MCF 10A (cell line): ENCODE data around the gene TMEM135. TPM values are rescaled to one million over a fixed set of nuclear protein-coding genes. Genes with fewer than 3 reads are reported as not detected.
A peak's percentile ranks its signal among the peaks of the same experiment; 100 is the strongest.

Experiments
- BruUV-seq: library from RNA; stranded (reverse); fragments of 400-500 nt; replicated peaks from 2 replicates; lab custom pipeline; 2021; lab: Mats Ljungman, UMichigan
- CTCF ChIA-PET: fragments of 300-600 bp; sonication (Branson Sonifier 250); formaldehyde crosslinking; extraction: SDS; loops from one replicate; lab custom pipeline; 2021; ENCODE audit warnings: antibody characterized with exemption, inconsistent platforms; lab: Yijun Ruan, JAX
- POLR2A ChIA-PET: fragments of 300-600, 350-650 bp; sonication (Branson Sonifier 250); formaldehyde crosslinking; extraction: SDS; loops from one replicate; lab custom pipeline; 2020; ENCODE audit warnings: antibody characterized with exemption, inconsistent platforms; lab: Yijun Ruan, JAX
- DNase-seq: peaks from one replicate; pipeline ENCODE4 v3.0.0-alpha.2; 2018; ENCODE audit not compliant: unreplicated experiment
- H3K27ac Mint-ChIP-seq: one replicate; pipeline ENCODE4 v1.8.0; 2022; ENCODE audit warnings: mild to moderate bottlenecking, low read depth, mixed read lengths; ENCODE audit not compliant: unreplicated experiment
- H3K27me3 Mint-ChIP-seq: one replicate; pipeline ENCODE4 v1.8.0; 2022; ENCODE audit warnings: mixed read lengths; ENCODE audit not compliant: insufficient read depth, unreplicated experiment
- H3K36me3 Mint-ChIP-seq: one replicate; pipeline ENCODE4 v1.8.0; 2022; ENCODE audit warnings: mild to moderate bottlenecking, moderate library complexity, mixed read lengths; ENCODE audit not compliant: insufficient read depth, unreplicated experiment
- H3K4me1 Mint-ChIP-seq: one replicate; pipeline ENCODE4 v1.8.0; 2022; ENCODE audit warnings: mixed read lengths; ENCODE audit not compliant: insufficient read depth, unreplicated experiment
- H3K4me3 Mint-ChIP-seq: one replicate; pipeline ENCODE4 v1.8.0; 2022; ENCODE audit warnings: mild to moderate bottlenecking, moderate library complexity, mixed read lengths; ENCODE audit not compliant: unreplicated experiment
- H3K9me3 Mint-ChIP-seq: one replicate; pipeline ENCODE4 v1.8.0; 2022; ENCODE audit warnings: mixed read lengths; ENCODE audit not compliant: unreplicated experiment
- intact Hi-C: fragments of 100-400 bp; cut with micrococcal nuclease; formaldehyde crosslinking; loops from 2 replicates; pipeline ENCODE4 v1.14.1; 2022
- total RNA-seq: library from RNA; stranded (reverse); gene quantifications from 2 replicates; pipeline ENCODE4 v1.2.3, GENCODE V29; 2022
- TF ChIP-seq, protein P1 (sequence below): fragments of 200-600 bp; IDR thresholded peaks from one replicate; pipeline ENCODE4 v1.8.0; 2022; ENCODE audit warnings: antibody characterized with exemption, mild to moderate bottlenecking; ENCODE audit not compliant: unreplicated experiment

The TMEM135 gene
- total RNA-seq, 1 experiment from 2014 or later = 10.7 TPM

GRCh38 chr11:87351676-87352075, 313.9 kb downstream of the TMEM135 start:
- no TSS peak for BruUV-seq
- POLR2A ChIA-PET = no interaction called here
- CTCF ChIA-PET = interaction anchor here (0.6 to 6.0 kb wide), 19 partner anchors 10 to 1535 kb away, joined by 3 to 178 read pairs (median 5); no protein-coding TSS in a partner anchor
- no peak for DNase-seq
- no peak overlapping the region for H3K27ac Mint-ChIP-seq
- H3K36me3 Mint-ChIP-seq = no peaks in the 10 kb centered on the region
- intact Hi-C loops = loop anchor here (2.0 to 10.0 kb wide), 5 partner anchors 371 to 1535 kb away; no protein-coding TSS in a partner anchor
- TF ChIP-seq, protein P1, sequence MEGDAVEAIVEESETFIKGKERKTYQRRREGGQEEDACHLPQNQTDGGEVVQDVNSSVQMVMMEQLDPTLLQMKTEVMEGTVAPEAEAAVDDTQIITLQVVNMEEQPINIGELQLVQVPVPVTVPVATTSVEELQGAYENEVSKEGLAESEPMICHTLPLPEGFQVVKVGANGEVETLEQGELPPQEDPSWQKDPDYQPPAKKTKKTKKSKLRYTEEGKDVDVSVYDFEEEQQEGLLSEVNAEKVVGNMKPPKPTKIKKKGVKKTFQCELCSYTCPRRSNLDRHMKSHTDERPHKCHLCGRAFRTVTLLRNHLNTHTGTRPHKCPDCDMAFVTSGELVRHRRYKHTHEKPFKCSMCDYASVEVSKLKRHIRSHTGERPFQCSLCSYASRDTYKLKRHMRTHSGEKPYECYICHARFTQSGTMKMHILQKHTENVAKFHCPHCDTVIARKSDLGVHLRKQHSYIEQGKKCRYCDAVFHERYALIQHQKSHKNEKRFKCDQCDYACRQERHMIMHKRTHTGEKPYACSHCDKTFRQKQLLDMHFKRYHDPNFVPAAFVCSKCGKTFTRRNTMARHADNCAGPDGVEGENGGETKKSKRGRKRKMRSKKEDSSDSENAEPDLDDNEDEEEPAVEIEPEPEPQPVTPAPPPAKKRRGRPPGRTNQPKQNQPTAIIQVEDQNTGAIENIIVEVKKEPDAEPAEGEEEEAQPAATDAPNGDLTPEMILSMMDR = no peak
- H3K4me3 Mint-ChIP-seq = no peak overlapping the region
- no peaks in the 10 kb centered on the region for H3K27me3 Mint-ChIP-seq
- peaks cover 6% of the 10 kb centered on the region for H3K4me1 Mint-ChIP-seq
- no peaks in the 10 kb centered on the region for H3K9me3 Mint-ChIP-seq

DNA sequence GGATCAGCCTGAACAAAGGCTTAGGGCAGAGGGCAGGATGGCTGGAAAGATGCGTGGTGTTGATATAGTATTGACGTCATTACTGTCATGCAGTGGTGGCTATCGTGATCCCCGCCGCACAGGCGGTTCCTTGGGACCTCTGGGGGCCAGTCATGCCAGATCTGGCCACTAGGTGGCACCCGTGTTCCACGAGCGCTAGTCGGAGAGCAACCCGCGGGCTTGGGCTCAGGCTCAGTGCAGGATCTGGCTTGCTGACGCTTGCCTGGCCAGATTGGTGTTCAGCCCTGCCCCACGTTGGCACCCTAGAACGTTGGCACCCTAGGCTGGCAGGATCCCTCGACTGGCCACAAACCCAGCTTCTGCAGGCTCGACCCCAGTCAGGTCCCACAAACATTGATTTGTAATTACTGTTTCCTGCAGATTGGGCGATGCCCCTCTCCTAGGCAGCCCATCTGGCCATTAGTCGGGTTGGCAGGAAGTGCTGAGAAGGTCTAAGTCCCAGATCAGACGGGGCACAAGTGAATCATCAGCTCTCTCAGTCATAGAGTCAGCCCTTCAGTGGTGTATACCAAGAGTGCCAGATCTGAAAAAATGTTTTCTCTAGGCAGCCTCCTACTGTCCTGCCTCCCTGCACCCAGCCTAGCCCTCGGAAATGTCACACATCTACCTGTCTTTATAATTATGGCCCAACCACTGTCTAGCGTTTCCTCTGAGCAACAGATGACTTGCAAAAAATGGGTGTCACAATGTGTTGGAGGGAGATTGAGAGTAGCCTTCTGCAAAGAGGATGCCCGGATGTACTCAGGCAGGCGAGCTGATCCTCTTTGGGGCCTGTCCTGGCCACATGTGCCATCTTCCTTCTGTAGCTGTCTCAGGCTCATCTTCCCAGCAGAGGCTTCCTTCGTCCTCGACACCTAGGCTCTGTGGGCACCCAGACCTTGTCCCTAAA, 315.3 kb downstream of the TMEM135 start:
- H3K4me3 Mint-ChIP-seq = no peak overlapping the region
- no TSS peak for BruUV-seq
- no peaks in the 10 kb centered on the region for H3K36me3 Mint-ChIP-seq
- TF ChIP-seq, protein P1 = peak; percentile 98
- no peaks in the 10 kb centered on the region for H3K27me3 Mint-ChIP-seq
- no peaks in the 10 kb centered on the region for H3K9me3 Mint-ChIP-seq
- intact Hi-C loops = loop anchor here (1.0 to 10.0 kb wide), 8 partner anchors 68 to 1534 kb away; no protein-coding TSS in a partner anchor
- no peak overlapping the region for H3K27ac Mint-ChIP-seq
- peaks cover 6% of the 10 kb centered on the region for H3K4me1 Mint-ChIP-seq
- ChIA-PET POLR2A (interaction anchor here (0.5 to 1.2 kb wide), 2 partner anchors 202 to 345 kb away, joined by 5 read pairs; no protein-coding TSS in a partner anchor), CTCF (interaction anchor here (0.5 to 6.0 kb wide), 53 partner anchors 9 to 1759 kb away, joined by 3 to 178 read pairs (median 4); no protein-coding TSS in a partner anchor)
- peak; percentile 79 for DNase-seq

DNA sequence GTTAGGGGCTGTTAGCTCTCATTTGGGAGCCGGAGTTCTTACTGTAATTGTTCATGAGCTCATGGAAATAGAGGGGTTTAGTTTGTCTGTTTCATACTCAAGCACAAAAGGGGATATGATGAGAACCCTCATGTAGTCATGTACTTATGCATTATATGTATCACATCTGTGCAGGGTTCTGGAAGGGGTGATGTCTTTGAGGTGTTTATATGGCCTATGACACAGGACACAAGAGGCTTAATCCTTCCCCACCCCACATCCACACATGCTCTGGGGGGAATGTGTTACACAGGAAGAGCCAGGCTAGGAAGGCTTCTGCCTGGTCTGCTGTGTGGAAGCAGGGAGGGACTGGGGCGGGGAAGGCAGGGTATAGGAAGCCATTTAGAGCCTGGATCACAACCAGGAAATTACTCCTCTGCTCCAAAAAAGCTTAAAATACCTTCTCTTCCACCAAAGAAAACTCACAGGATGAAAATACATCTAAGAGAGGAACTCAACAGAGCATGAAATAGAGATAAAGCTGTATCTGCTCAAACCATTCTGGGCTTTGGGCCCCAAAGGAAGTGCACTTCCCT, 316.1 kb downstream of the TMEM135 start:
- Mint-ChIP-seq H3K4me3 (no peak overlapping the region), H3K27ac (no peak overlapping the region), H3K27me3 (no peaks in the 10 kb centered on the region), H3K36me3 (no peaks in the 10 kb centered on the region), H3K9me3 (no peaks in the 10 kb centered on the region), H3K4me1 (peaks cover 6% of the 10 kb centered on the region)
- ChIA-PET CTCF (interaction anchor here (0.5 to 6.0 kb wide), 34 partner anchors 8 to 1758 kb away, joined by 3 to 178 read pairs (median 4); no protein-coding TSS in a partner anchor), POLR2A (no interaction called here)
- BruUV-seq = no TSS peak
- intact Hi-C loops = loop anchor here (1.0 to 10.0 kb wide), 8 partner anchors 67 to 1533 kb away; no protein-coding TSS in a partner anchor
- no peak for DNase-seq
- TF ChIP-seq, protein P1 = no peak
